Measurements from ENCODE around the gene UBQLN3.
A peak's percentile ranks its signal among the peaks of the same experiment; 100 is the strongest.

UBQLN3 gene

GRCh38 chr11:5476186-5476819, 33.5 kb downstream of the UBQLN3 start:
- Histone ChIP-seq H3K27me3 (peaks cover 22% of the 10 kb centered on the region), H3K9me3 (no peaks in the 10 kb centered on the region), H3K4me1 (ENCODE audit: control insufficient read depth in 1 of 2, insufficient read depth in 1 of 2, low read depth in 1 of 2, low read length in 1 of 2) (no peaks in the 10 kb centered on the region), H3K27ac (no peak overlapping the region), H3K36me3 (no peaks in the 10 kb centered on the region), H3K4me3 (ENCODE audit: low read depth in 1 of 2, low read length in 1 of 2) (no peak overlapping the region)
- TF ChIP-seq CTCF (IDR thresholded peaks at IDR 0.05) = peak; percentile 59

GRCh38 chr11:5473921-5474320, 35.8 kb downstream of the UBQLN3 start:
- Histone ChIP-seq H3K27ac (no peak overlapping the region), H3K4me1 (ENCODE audit: control insufficient read depth in 1 of 2, insufficient read depth in 1 of 2, low read depth in 1 of 2, low read length in 1 of 2) (peaks cover 0 to 6% of the 10 kb centered on the region in 2 experiments), H3K4me3 (ENCODE audit: low read depth in 1 of 2, low read length in 1 of 2) (no peak overlapping the region), H3K27me3 (peaks cover 29% of the 10 kb centered on the region), H3K36me3 (no peaks in the 10 kb centered on the region), H3K9me3 (no peaks in the 10 kb centered on the region)
- no peak for TF ChIP-seq CTCF (IDR thresholded peaks at IDR 0.05)

GRCh38 chr11:5467527-5467926, 42.2 kb downstream of the UBQLN3 start:
- H3K4me3 ChIP-seq (ENCODE audit: low read depth in 1 of 2, low read length in 1 of 2) = no peak overlapping the region
- peaks cover 0 to 10% of the 10 kb centered on the region in 2 experiments for H3K4me1 ChIP-seq (ENCODE audit: control insufficient read depth in 1 of 2, insufficient read depth in 1 of 2, low read depth in 1 of 2, low read length in 1 of 2)
- H3K27ac ChIP-seq = no peak overlapping the region
- no peak for TF ChIP-seq CTCF (IDR thresholded peaks at IDR 0.05)
- peaks cover 13% of the 10 kb centered on the region for H3K27me3 ChIP-seq
- H3K9me3 ChIP-seq = no peaks in the 10 kb centered on the region
- H3K36me3 ChIP-seq = no peaks in the 10 kb centered on the region

- Histone ChIP-seq H3K36me3 (no peaks in the 10 kb centered on the region), H3K4me1 (ENCODE audit: control insufficient read depth in 1 of 2, insufficient read depth in 1 of 2, low read depth in 1 of 2, low read length in 1 of 2) (no peaks in the 10 kb centered on the region), H3K9me3 (no peaks in the 10 kb centered on the region), H3K4me3 (ENCODE audit: low read depth in 1 of 2, low read length in 1 of 2) (no peak overlapping the region), H3K27me3 (no peaks in the 10 kb centered on the region), H3K27ac (no peak overlapping the region)
- TF ChIP-seq CTCF (IDR thresholded peaks at IDR 0.05) = no peak
These were observed 48.7 kb downstream of the UBQLN3 start for GRCh38 chr11:5460983-5461621.
